CD14-positive monocyte (primary cell): ENCODE data around the gene STARD10. TPM values are rescaled to one million over a fixed set of nuclear protein-coding genes. Genes with fewer than 3 reads are reported as not detected.

ENCODE experiments used
- DNase-seq, 3 donors: peaks; one replicate each; pipeline ENCODE4 v3.0.0-alpha.2; 2011 to 2022
- H2AFZ ChIP-seq: 2 replicates; pipeline ENCODE4 v1.6.0; 2012; ENCODE audit warnings: mild to moderate bottlenecking, low read depth, low read length, inconsistent platforms; ENCODE audit not compliant: insufficient read depth, poor library complexity, severe bottlenecking
- H3K27ac ChIP-seq, 2 donors: 1 replicate in 1 of 2; 2 replicates in 1 of 2; pipeline ENCODE4 v1.5.1; 2012 to 2013; ENCODE audit warnings: low read length in 2 of 2, control low read depth in 1 of 2, inconsistent platforms in 1 of 2, low read depth in 1 of 2, mild to moderate bottlenecking in 1 of 2
- H3K27me3 ChIP-seq, 2 donors: one replicate each; pipeline versions ENCODE4 v1.6.0 to v1.6.1; 2011 to 2013; ENCODE audit warnings: low read length in 2 of 2; ENCODE audit not compliant: control insufficient read depth in 2 of 2, insufficient read depth in 2 of 2
- H3K36me3 ChIP-seq, 2 donors: replicated peaks in 1 of 2; 1 replicate in 1 of 2; 2 replicates in 1 of 2; pipeline versions ENCODE4 v1.5.1 to v1.6.1; 2012 to 2013; ENCODE audit warnings: low read length in 2 of 2, control low read depth in 1 of 2, inconsistent platforms in 1 of 2, mild to moderate bottlenecking in 1 of 2; ENCODE audit not compliant: insufficient read depth in 2 of 2, control insufficient read depth in 1 of 2
- H3K4me1 ChIP-seq, 2 donors: 1 replicate in 1 of 2; 2 replicates in 1 of 2; pipeline versions ENCODE4 v1.5.1 to v1.6.1; 2012 to 2013; ENCODE audit warnings: low read length in 2 of 2, control low read depth in 1 of 2, inconsistent platforms in 1 of 2, mild to moderate bottlenecking in 1 of 2, moderate library complexity in 1 of 2; ENCODE audit not compliant: insufficient read depth in 2 of 2, control insufficient read depth in 1 of 2
- H3K4me2 ChIP-seq: replicated peaks from 2 replicates; pipeline ENCODE3; 2012; ENCODE audit warnings: low read length, moderate library complexity, mild to moderate bottlenecking; ENCODE audit not compliant: poor library complexity, severe bottlenecking; ENCODE audit errors: extremely low read depth
- H3K4me3 ChIP-seq, 3 experiments: fragments of 200-600 bp in 1 of 3; sonication (generic) in 1 of 3; replicated peaks in 1 of 3; 1 replicate in 2 of 3; 2 replicates in 1 of 3; pipeline ENCODE4 v1.5.1; 2011 to 2013; ENCODE audit warnings: low read length in 3 of 3, mild to moderate bottlenecking in 3 of 3, control low read depth in 2 of 3, low read depth in 2 of 3, inconsistent platforms in 1 of 3, moderate library complexity in 1 of 3
- H3K79me2 ChIP-seq: 2 replicates; pipeline ENCODE4 v1.6.0; 2012; ENCODE audit warnings: mild to moderate bottlenecking, control low read depth, inconsistent platforms, low read length, moderate library complexity; ENCODE audit not compliant: insufficient read depth
- H3K9ac ChIP-seq: 2 replicates; pipeline ENCODE4 v1.6.0; 2017; ENCODE audit warnings: low read length, mild to moderate bottlenecking; ENCODE audit not compliant: insufficient read depth, poor library complexity, severe bottlenecking
- H3K9me3 ChIP-seq, 2 donors: replicated peaks in 1 of 2; 1 replicate in 1 of 2; 2 replicates in 1 of 2; pipeline versions ENCODE4 v1.5.1 to v1.6.1; 2012 to 2013; ENCODE audit warnings: low read length in 2 of 2, control low read depth in 1 of 2; ENCODE audit not compliant: control insufficient read depth in 1 of 2, insufficient read depth in 1 of 2
- H4K20me1 ChIP-seq: 2 replicates; pipeline ENCODE4 v1.6.0; 2012; ENCODE audit warnings: mild to moderate bottlenecking, low read length, control low read depth, moderate library complexity; ENCODE audit not compliant: insufficient read depth
- H3K27ac Mint-ChIP-seq, 7 donors: one replicate each; pipeline ENCODE4 v1.8.0; 2020; ENCODE audit warnings: mild to moderate bottlenecking in 7 of 7, mixed read lengths in 7 of 7, moderate library complexity in 6 of 7, inconsistent platforms in 2 of 7
- H3K27me3 Mint-ChIP-seq, 3 donors: one replicate each; pipeline ENCODE4 v1.8.0; 2021 to 2022; ENCODE audit warnings: low read depth in 3 of 3, mild to moderate bottlenecking in 3 of 3, mixed read lengths in 3 of 3, moderate library complexity in 3 of 3, inconsistent platforms in 1 of 3
- H3K36me3 Mint-ChIP-seq, 2 donors: one replicate each; pipeline ENCODE4 v1.8.0; 2020; ENCODE audit warnings: mixed read lengths in 2 of 2, inconsistent platforms in 1 of 2, mild to moderate bottlenecking in 1 of 2
- H3K4me1 Mint-ChIP-seq: one replicate; pipeline ENCODE4 v1.8.0; 2020; ENCODE audit warnings: mild to moderate bottlenecking, mixed read lengths
- H3K4me3 Mint-ChIP-seq, 2 donors: one replicate each; pipeline ENCODE4 v1.8.0; 2020; ENCODE audit warnings: mild to moderate bottlenecking in 2 of 2, mixed read lengths in 2 of 2, moderate library complexity in 1 of 2
- H3K9me3 Mint-ChIP-seq, 7 donors: one replicate each; pipeline ENCODE4 v1.8.0; 2020 to 2022; ENCODE audit warnings: mixed read lengths in 7 of 7, mild to moderate bottlenecking in 6 of 7, moderate library complexity in 6 of 7, inconsistent platforms in 2 of 7
- CTCF ChIP-seq: fragments of 200-600 bp; IDR thresholded peaks from one replicate; pipeline ENCODE4 v1.8.0; 2022; ENCODE audit warnings: antibody characterized with exemption, mild to moderate bottlenecking
- WGBS: methylation state at CpG from one replicate; pipeline ENCODE4 v1.1.5; 2013; ENCODE audit warnings: missing lambda C conversion rate; ENCODE audit not compliant: insufficient coverage; 5-methylcytosine and 5-hydroxymethylcytosine counted together
- intact Hi-C, 2 donors: fragments of 100-400 bp; cut with micrococcal nuclease; formaldehyde crosslinking; loops; one replicate each; pipeline versions ENCODE4 v1.15.0 to v1.15.1; 2023
- polyA plus RNA-seq, 3 donors: library from polyadenylated mRNA; depleted of rRNA in 1 of 3; unstranded in 2 of 3; stranded (reverse) in 1 of 3; fragments of 300-500 nt in 2 of 3; fragments of >200 nt in 1 of 3; fragmentation: Illumina TruSeq in 2 of 3; gene quantifications; 1 replicate in 2 of 3; 2 replicates in 1 of 3; pipeline ENCODE4 v1.2.3, GENCODE V29; 2012 to 2021

STARD10 gene
- polyA plus RNA-seq, 3 donors = 13.6 to 18.7 (median 15.4) TPM

- Histone ChIP-seq H3K79me2 (peaks cover 98% of the 10 kb centered on the region), H2AFZ (no peak overlapping the region), H3K36me3 (peaks cover 97 to 100% of the 10 kb centered on the region in 2 donors), H3K4me3 (no peak overlapping the region), H3K9ac (no peak overlapping the region), H3K9me3 (no peaks in the 10 kb centered on the region), H4K20me1 (peaks cover 100% of the 10 kb centered on the region), H3K4me2 (no peak overlapping the region), H3K27me3 (no peaks in the 10 kb centered on the region), H3K4me1 (peaks cover 10 to 28% of the 10 kb centered on the region in 2 donors), H3K27ac (peak overlapping the region in 1 of 2 donors; percentile 11)
- Mint-ChIP-seq H3K27me3 (peaks cover 0 to 5% (median 0%) of the 10 kb centered on the region in 3 donors), H3K36me3 (peaks cover 86 to 100% of the 10 kb centered on the region in 2 donors), H3K9me3 (no peaks in the 10 kb centered on the region), H3K27ac (peak overlapping the region in 4 of 7 donors; percentile 27 to 85 (median 68)), H3K4me3 (no peak overlapping the region), H3K4me1 (peaks cover 21% of the 10 kb centered on the region)
- no peak for DNase-seq
- intact Hi-C loops = loop anchor here in 1 of 2 donors (10.0 kb wide), 1 partner anchor 465 kb away; no protein-coding TSS in a partner anchor
- TF ChIP-seq CTCF = no peak
- WGBS = over 99% methylated on average over 18 of the region's 20 CpGs
Measured at GRCh38 chr11:72709478-72710238, 84.2 kb downstream of the STARD10 start.

GRCh38 chr11:72707032-72707431, 86.8 kb downstream of the STARD10 start:
- no peak for TF ChIP-seq CTCF
- no peak overlapping the region for H2AFZ ChIP-seq
- H3K4me2 ChIP-seq = no peak overlapping the region
- WGBS = 100% methylated on average over 9 of the region's 9 CpGs
- no peak overlapping the region for H3K27ac ChIP-seq
- H3K27ac Mint-ChIP-seq = peak overlapping the region in 3 of 7 donors; percentile 12 to 86 (median 73)
- H3K4me1 ChIP-seq = peaks cover 0 to 2% of the 10 kb centered on the region in 2 donors
- no peak overlapping the region for H3K4me3 ChIP-seq
- H3K9me3 ChIP-seq = no peaks in the 10 kb centered on the region
- peaks cover 100% of the 10 kb centered on the region in 2 donors for H3K36me3 ChIP-seq
- no peaks in the 10 kb centered on the region for H3K27me3 ChIP-seq
- H3K4me1 Mint-ChIP-seq = peaks cover 2% of the 10 kb centered on the region
- no peak overlapping the region for H3K4me3 Mint-ChIP-seq
- intact Hi-C loops = no loop called here
- peaks cover 92% of the 10 kb centered on the region for H3K79me2 ChIP-seq
- H3K9ac ChIP-seq = no peak overlapping the region
- peaks cover 0 to 2% (median 2%) of the 10 kb centered on the region in 3 donors for H3K27me3 Mint-ChIP-seq
- peaks cover 100% of the 10 kb centered on the region for H4K20me1 ChIP-seq
- no peak for DNase-seq
- H3K9me3 Mint-ChIP-seq = no peaks in the 10 kb centered on the region
- H3K36me3 Mint-ChIP-seq = peaks cover 90 to 100% of the 10 kb centered on the region in 2 donors
